Activated naive CD8-positive, alpha-beta T cell treated with anti-CD3 and anti-CD28 coated beads for 36 hours (primary cell): ENCODE measurements around the gene TMBIM4. TPM values are rescaled to one million over a fixed set of nuclear protein-coding genes. Genes with fewer than 3 reads are reported as not detected.
A peak's percentile ranks its signal among the peaks of the same experiment; 100 is the strongest.

Experiments
- DNase-seq: peaks from one replicate; pipeline ENCODE4 v3.0.0; 2021
- H3K27ac Mint-ChIP-seq: one replicate; pipeline ENCODE4 v1.8.0; 2022; ENCODE audit warnings: mild to moderate bottlenecking, moderate library complexity, mixed read lengths
- H3K27me3 Mint-ChIP-seq: one replicate; pipeline ENCODE4 v1.8.0; 2022; ENCODE audit warnings: mild to moderate bottlenecking, mixed read lengths
- H3K36me3 Mint-ChIP-seq: one replicate; pipeline ENCODE4 v1.8.0; 2021; ENCODE audit warnings: mild to moderate bottlenecking, mixed read lengths
- H3K4me1 Mint-ChIP-seq: one replicate; pipeline ENCODE4 v1.8.0; 2021; ENCODE audit warnings: mixed read lengths
- H3K4me3 Mint-ChIP-seq: one replicate; pipeline ENCODE4 v1.8.0; 2022; ENCODE audit warnings: mild to moderate bottlenecking, moderate library complexity, mixed read lengths
- H3K9me3 Mint-ChIP-seq: one replicate; pipeline ENCODE4 v1.8.0; 2022; ENCODE audit warnings: mixed read lengths
- total RNA-seq, 2 experiments: library from RNA; stranded (reverse); gene quantifications; one replicate each; pipeline ENCODE4 v1.2.3, GENCODE V29; 2021

The TMBIM4 gene
- total RNA-seq, 2 experiments from 2014 or later = 38.8 to 39.4 TPM

DNA sequence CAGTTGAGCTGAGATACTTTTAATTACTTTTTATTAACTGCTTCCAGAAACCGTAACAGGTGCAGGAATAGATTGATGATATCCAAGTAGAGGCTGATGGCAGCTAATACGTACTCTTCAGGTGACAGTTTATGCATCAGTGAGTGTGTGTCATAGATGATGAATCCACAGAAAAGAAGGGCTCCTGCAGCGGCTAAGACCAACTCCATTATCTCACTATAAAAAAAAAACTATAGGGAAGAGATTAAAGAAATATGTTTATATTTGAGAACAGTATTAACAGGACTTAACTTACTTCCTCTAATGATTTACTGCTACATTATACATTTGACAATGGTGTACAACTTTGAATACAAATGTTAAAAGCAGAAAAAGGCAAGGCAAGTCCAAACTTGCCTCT is 31.9 kb downstream of the TMBIM4 start:
- Mint-ChIP-seq H3K36me3 (peaks cover 47% of the 10 kb centered on the region), H3K4me1 (peaks cover under 1% of the 10 kb centered on the region), H3K4me3 (no peak overlapping the region), H3K9me3 (peaks cover 11% of the 10 kb centered on the region), H3K27me3 (no peaks in the 10 kb centered on the region), H3K27ac (no peak overlapping the region)
- DNase-seq = no peak

DNA sequence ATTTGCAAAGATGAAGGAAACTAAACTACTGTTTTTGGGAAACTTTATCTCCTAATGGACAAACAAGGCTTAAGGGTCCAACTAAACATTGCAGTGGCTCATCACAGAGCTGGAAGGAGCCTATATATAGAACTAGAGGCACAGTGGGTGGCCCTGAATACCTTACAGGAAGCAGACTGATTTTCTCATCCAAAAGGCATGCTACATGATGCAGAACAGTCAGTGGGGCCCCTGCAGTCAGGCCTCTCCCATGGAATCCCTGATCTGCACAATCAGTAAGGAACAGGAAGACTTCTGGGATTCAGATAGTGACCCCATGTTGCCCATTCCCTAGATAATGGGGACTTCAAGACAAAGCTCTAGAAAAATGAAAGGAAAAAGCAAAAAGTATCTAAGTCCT is 37.4 kb downstream of the TMBIM4 start:
- Mint-ChIP-seq H3K36me3 (peaks cover 42% of the 10 kb centered on the region), H3K4me1 (peaks cover 33% of the 10 kb centered on the region)

DNA sequence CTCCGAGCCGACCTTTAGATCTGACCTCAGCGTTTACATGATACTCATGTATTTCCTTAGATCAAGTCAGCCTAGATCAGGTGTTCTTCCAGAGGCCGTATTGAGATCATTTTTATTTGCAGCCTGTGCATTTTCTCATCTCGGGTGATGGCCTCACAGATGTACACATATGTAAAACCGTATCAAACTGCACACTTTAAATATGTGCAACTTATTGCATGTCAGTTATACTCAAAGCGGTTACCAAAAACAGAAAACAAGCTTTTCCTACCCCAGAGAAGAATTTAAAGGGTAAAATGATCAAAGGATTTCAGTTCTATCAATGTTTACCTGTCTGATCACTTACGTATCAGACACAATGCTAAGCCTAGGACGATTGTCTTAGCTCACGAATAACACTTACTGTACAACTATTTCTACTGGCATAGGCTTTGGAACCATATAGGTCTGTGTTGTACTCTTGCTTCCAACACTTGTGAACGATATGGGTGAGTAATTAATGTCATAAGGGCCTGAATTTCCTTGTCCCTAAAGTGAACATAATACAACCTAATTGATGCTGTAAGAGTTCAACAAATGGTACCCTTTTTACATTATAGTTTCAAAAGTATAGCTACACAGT is 38.6 kb downstream of the TMBIM4 start:
- peaks cover 50% of the 10 kb centered on the region for H3K36me3 Mint-ChIP-seq
- H3K27ac Mint-ChIP-seq = peak overlapping the region; percentile 97
- H3K4me3 Mint-ChIP-seq = peak overlapping the region; percentile 85
- DNase-seq = no peak
- H3K9me3 Mint-ChIP-seq = no peaks in the 10 kb centered on the region
- H3K27me3 Mint-ChIP-seq = no peaks in the 10 kb centered on the region
- peaks cover 41% of the 10 kb centered on the region for H3K4me1 Mint-ChIP-seq

More for the DNA sequence above, 37.4 kb downstream of the TMBIM4 start:
- Mint-ChIP-seq H3K9me3 (no peaks in the 10 kb centered on the region), H3K27me3 (no peaks in the 10 kb centered on the region), H3K27ac (no peak overlapping the region), H3K4me3 (peak overlapping the region; percentile 56)
- DNase-seq = no peak

DNA sequence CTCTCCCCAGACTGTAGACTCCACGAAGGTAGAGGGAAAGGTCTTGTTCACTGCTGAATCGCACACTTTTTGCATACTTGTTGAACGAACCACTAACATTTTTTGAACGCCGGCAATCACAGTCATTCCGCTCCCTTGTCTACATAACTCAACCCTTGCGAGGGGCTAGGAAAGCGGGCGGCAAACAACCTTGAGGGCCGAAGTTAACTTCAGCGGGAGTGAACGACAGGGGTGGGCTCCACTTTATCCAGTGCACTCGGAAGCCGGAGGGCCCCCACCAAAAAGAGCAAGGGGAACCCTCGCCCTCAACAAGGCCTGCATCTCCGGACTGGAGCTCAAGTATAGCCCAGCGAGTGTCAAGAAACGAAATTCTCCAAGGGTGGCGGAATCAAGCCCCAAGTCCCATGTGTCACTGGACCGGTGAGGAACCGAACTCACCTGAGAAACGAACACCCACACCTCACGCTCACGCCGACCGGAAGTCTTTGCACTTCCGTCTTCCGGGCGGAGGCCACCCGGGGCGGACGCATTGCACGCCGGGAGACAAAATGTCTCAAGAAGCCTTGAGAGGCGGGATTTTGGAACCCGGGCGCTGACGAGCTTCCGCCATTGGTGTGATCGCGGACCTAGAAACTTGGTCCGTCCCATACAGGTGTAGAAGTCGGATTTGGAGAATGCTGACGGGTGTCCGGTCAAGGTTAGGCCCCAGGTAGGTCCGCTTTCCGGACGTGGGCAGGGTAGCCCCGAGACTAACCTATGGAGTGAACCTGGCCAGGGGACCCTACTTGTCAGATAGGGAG is 39.3 kb downstream of the TMBIM4 start, which contains the start of gene LLPH:
LLPH (minus strand) TSS at position 484 of the 800 bp plus-strand sequence. CDS start 1,644 bp downstream, outside the sequence.
- H3K27me3 Mint-ChIP-seq = no peaks in the 10 kb centered on the region
- DNase-seq = peak; percentile 89
- peak within 1 kb of the TSS; percentile 85 for H3K4me3 Mint-ChIP-seq
- peaks cover 44% of the 10 kb centered on the region for H3K4me1 Mint-ChIP-seq
- peaks cover 51% of the 10 kb centered on the region for H3K36me3 Mint-ChIP-seq
- H3K27ac Mint-ChIP-seq = peak within 1 kb of the TSS; percentile 97
- no peaks in the 10 kb centered on the region for H3K9me3 Mint-ChIP-seq

DNA sequence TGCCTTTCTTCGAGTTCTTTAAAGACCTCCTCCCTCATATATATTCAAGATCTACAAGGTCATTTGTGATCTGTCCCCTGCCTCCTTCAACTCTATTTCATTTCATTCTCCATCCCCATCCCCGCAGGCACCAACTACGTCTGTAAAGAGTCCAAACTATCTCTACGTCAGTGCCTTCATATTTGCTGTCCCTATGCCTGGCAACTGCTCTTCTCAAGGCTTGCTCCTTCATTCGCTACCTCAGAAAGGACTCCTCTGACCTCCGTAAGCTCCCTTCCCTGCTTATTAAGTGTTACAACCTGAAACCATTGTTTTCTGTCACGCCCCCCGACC is 39.9 kb downstream of the TMBIM4 start:
- H3K9me3 Mint-ChIP-seq = no peaks in the 10 kb centered on the region
- peak overlapping the region; percentile 85 for H3K4me3 Mint-ChIP-seq
- peaks cover 47% of the 10 kb centered on the region for H3K4me1 Mint-ChIP-seq
- peaks cover 56% of the 10 kb centered on the region for H3K36me3 Mint-ChIP-seq
- peak overlapping the region; percentile 97 for H3K27ac Mint-ChIP-seq
- no peaks in the 10 kb centered on the region for H3K27me3 Mint-ChIP-seq
- DNase-seq = no peak

DNA sequence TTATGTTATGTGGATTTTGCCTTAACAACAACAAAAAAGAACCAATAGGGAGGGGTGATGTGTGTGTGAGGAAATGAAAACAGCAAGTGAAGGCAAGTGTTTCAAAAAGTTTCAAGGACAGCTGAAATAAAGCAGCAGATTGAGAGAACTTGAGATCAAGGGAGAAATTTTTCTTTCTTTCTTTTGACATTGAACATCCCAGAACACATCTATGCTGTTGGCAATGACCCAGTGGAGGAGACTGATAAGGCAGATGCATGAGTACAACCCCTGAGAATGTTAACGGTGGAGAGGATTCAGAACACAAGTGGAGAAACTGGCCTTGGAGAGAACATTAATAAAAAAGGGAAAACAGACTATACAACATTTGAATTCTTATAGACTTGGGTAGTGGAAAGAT is 42.1 kb downstream of the TMBIM4 start:
- H3K4me3 Mint-ChIP-seq = no peak overlapping the region
- no peaks in the 10 kb centered on the region for H3K27me3 Mint-ChIP-seq
- no peak for DNase-seq
- no peaks in the 10 kb centered on the region for H3K9me3 Mint-ChIP-seq
- peaks cover 46% of the 10 kb centered on the region for H3K4me1 Mint-ChIP-seq
- no peak overlapping the region for H3K27ac Mint-ChIP-seq
- H3K36me3 Mint-ChIP-seq = peaks cover 56% of the 10 kb centered on the region

DNA sequence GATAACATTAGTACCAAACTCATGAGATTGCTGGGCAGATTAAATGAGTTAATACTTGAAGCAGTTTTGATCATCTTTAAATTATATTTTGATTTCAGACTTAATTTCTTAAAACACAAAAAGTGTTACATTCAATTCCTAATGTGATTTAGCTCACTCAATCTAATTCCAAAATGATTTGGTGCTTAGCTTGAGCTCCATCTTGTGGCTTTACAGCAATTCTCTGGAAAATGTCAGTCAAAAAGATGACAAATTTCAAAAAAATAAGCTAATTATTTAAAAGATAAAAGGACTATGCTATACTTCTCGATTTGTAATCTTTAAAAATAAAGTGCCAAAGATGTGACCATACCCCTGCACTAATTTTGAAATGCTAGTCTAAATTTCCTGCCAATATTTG is 49.3 kb downstream of the TMBIM4 start:
- H3K4me3 Mint-ChIP-seq = no peak overlapping the region
- H3K27me3 Mint-ChIP-seq = no peaks in the 10 kb centered on the region
- H3K36me3 Mint-ChIP-seq = peaks cover 25% of the 10 kb centered on the region
- peaks cover 16% of the 10 kb centered on the region for H3K4me1 Mint-ChIP-seq
- H3K27ac Mint-ChIP-seq = no peak overlapping the region
- no peaks in the 10 kb centered on the region for H3K9me3 Mint-ChIP-seq
- DNase-seq = no peak

DNA sequence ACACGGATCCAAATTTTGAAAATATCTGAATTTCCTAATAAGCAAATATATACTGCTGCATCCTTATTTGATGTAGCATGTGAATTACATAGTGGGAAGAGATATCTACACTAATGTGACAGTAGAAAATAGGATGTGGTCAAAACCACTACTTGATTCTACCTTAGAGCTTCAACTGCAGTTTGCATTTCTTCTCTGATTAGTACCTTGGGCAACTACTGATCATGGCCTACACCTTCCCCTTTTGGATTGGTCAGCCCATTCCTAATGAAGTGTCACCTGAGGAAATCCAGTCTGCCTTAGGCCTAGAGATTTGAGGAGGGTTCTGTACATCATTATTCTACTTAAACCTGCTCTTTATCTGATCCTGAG is 49.9 kb downstream of the TMBIM4 start:
- peaks cover 13% of the 10 kb centered on the region for H3K4me1 Mint-ChIP-seq
- no peak overlapping the region for H3K4me3 Mint-ChIP-seq
- peaks cover 20% of the 10 kb centered on the region for H3K36me3 Mint-ChIP-seq
- H3K9me3 Mint-ChIP-seq = no peaks in the 10 kb centered on the region
- H3K27ac Mint-ChIP-seq = no peak overlapping the region
- H3K27me3 Mint-ChIP-seq = no peaks in the 10 kb centered on the region
- no peak for DNase-seq

DNA sequence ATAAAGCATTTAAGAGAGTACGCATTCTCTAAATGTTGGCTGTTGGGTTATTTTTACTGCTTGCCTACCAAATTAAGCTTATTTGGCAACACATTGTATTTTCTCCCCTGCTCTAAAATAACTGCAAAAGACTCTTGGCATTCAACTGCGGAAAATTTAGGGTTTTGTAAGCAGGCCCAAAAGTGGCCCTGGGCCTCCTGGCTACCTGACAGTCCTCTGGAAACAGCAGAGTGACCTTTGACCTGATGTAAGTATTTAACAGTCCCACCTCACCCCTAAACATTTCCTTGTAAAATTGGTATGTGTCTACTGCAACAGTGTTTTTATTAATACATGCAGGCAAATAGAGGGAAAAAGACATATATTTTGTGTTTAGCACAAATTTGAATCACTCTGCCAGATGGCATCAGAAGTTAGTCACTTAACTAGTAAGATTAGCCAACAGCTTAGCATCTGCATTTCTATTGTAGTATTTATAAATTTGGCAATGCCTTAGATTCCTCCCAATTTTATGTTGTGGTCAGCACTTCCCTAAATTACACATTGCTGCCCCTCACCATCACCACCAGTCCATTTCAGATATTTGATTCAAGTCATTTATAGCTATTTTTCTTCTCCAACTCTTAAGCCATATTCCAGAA is 50.4 kb downstream of the TMBIM4 start:
- Mint-ChIP-seq H3K27me3 (no peaks in the 10 kb centered on the region), H3K4me1 (peaks cover 12% of the 10 kb centered on the region), H3K9me3 (no peaks in the 10 kb centered on the region), H3K36me3 (peaks cover 19% of the 10 kb centered on the region), H3K27ac (no peak overlapping the region), H3K4me3 (no peak overlapping the region)
- DNase-seq = no peak

DNA sequence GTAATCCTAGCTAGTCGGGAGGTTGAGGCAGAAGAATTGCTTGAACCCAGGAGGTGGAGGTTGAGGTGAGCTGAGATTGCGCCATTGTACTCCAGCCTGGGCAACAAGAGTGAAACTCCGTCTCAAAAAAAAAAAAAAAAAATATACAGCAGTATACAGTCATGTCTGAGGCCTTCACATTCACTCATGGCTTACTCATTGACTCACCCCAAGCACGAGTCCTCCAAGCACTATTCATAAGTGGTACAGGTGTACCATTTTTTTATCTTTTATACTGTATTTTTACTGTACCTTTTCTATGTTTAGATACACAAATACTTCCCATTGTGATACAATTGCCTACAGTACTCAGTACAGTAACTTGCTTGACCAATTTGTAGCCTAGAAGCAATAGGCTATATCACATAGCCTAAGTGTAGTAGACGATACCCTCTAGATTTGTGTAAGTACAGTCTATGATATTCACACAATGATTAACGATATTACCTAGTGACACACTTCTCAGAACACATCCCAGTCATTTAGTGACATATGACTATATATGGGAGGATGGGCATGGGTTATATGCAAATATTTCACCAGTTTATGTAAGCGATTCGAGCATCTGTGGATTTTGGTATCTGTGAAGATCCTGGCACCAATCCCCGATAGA is 51.4 kb downstream of the TMBIM4 start:
- DNase-seq = no peak
- Mint-ChIP-seq H3K36me3 (peaks cover 15% of the 10 kb centered on the region), H3K27ac (no peak overlapping the region), H3K4me3 (no peak overlapping the region), H3K4me1 (peaks cover 15% of the 10 kb centered on the region), H3K27me3 (no peaks in the 10 kb centered on the region), H3K9me3 (no peaks in the 10 kb centered on the region)

DNA sequence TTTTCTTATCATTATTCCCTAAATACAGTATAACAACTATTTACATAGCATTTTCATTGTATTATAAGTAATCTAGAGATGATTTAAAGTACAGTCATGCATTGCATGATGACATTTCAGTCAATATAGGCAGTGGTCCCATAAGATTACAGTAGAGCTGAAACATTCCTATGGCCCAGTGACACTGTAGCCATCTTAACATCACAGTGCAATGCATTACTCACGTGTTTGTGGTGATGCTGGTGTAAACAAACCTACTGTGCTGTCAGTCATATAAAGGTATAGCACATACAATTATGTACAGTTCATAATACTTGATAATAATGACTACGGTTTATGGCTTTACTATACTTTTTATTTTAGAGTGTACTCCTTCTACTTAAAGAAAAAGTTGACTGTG is 52.6 kb downstream of the TMBIM4 start:
- Mint-ChIP-seq H3K4me3 (no peak overlapping the region), H3K9me3 (no peaks in the 10 kb centered on the region), H3K36me3 (peaks cover 14% of the 10 kb centered on the region), H3K4me1 (peaks cover 15% of the 10 kb centered on the region), H3K27me3 (no peaks in the 10 kb centered on the region), H3K27ac (no peak overlapping the region)
- DNase-seq = no peak

DNA sequence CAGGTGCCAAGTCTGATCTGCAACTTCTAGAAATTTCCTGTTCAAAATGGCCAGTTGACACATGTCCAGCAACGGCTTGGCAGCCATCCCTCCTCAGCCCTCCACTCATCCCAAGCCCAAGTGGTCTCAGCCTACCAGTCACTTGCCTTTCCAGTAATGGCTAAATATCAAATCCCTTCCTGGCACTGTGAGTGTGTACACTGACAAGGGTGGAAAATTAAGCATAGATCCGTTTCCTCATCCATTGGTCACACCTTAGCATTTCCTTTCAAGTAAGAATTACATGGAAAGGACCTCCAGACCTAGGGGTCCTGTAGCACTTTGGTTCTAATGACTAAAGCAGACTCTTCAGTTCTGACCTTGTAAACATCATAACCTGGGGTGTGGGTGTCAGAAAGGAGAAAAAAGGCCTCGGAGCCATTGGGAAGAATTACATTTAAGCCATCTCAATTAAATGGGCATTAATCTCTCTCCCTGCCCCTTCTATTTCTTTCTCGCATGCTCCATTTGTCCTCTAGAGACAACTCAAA is 54.7 kb downstream of the TMBIM4 start:
- H3K4me3 Mint-ChIP-seq = no peak overlapping the region
- no peak overlapping the region for H3K27ac Mint-ChIP-seq

DNA sequence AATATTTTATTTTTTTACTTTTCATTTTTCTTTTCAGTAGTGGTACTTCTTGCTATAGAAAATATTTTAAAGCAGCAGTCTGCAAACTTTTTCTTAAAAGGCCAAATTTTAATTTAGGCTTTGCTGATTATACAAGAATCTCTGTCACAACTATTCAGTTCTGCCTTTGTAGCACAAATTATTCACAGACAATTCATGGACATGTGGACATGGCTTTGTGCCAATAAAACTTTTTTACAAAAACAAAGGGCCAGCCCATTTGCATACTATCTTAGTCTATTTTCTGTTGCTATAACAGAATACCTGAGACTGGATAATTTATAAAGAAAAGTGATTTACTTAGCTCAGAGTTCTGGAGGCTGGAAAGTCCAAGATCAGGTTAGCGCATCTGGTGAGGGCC is 56.3 kb downstream of the TMBIM4 start:
- Mint-ChIP-seq H3K36me3 (peaks cover 2% of the 10 kb centered on the region), H3K27ac (no peak overlapping the region), H3K4me1 (peaks cover 4% of the 10 kb centered on the region), H3K27me3 (no peaks in the 10 kb centered on the region), H3K9me3 (no peaks in the 10 kb centered on the region), H3K4me3 (no peak overlapping the region)
- DNase-seq = no peak

More for the DNA sequence above, 54.7 kb downstream of the TMBIM4 start:
- Mint-ChIP-seq H3K4me1 (peaks cover 13% of the 10 kb centered on the region), H3K9me3 (no peaks in the 10 kb centered on the region), H3K27me3 (no peaks in the 10 kb centered on the region), H3K36me3 (peaks cover 9% of the 10 kb centered on the region)
- no peak for DNase-seq

DNA sequence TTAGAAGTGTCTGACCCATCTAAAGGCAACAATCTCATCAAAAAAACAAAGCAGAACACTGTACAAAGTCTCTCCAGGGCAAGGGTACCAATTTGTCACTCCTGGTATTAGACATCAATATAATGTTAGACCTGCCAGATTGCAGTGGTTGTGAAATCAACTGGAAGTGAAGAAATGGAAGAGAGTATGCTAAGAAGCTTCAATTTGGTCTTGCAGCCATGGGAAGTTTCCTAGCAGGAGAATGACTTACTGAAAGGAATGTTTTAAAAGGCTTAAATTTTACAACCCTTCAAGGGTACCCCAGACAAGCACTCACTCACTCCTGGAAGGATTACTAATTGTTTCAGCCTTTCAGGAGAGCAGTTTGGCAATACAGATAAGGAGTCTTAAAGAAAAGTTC is 58.2 kb downstream of the TMBIM4 start:
- Mint-ChIP-seq H3K4me3 (no peak overlapping the region), H3K36me3 (no peaks in the 10 kb centered on the region), H3K9me3 (no peaks in the 10 kb centered on the region), H3K27ac (no peak overlapping the region), H3K4me1 (peaks cover 5% of the 10 kb centered on the region), H3K27me3 (no peaks in the 10 kb centered on the region)
- DNase-seq = no peak

DNA sequence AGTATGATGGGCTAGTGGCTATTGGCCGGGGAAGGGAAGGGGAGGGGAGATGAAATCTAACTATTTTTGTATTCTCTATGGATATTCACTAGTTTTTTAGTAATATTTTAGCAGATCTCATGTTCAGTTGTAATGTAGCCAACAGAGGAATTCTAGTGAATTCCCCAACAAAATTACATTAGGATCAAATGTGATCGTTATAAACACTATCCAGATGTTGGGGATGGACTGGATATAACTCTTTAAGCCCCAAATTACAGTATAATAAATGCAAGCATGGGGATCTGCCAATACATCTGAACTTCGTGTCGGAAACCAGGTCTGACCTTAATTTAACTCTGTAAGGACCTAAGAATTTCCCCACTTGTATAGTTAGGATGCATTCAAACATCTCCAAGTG is 60.7 kb downstream of the TMBIM4 start:
- H3K27me3 Mint-ChIP-seq = no peaks in the 10 kb centered on the region
- DNase-seq = no peak
- H3K4me3 Mint-ChIP-seq = no peak overlapping the region
- no peaks in the 10 kb centered on the region for H3K36me3 Mint-ChIP-seq
- no peak overlapping the region for H3K27ac Mint-ChIP-seq
- H3K4me1 Mint-ChIP-seq = peaks cover 3% of the 10 kb centered on the region
- no peaks in the 10 kb centered on the region for H3K9me3 Mint-ChIP-seq
